A172 (cell line): Measurements from ENCODE around the gene PCDHA3. TPM values are rescaled to one million over a fixed set of nuclear protein-coding genes. Genes with fewer than 3 reads are reported as not detected.
A peak's percentile ranks its signal among the peaks of the same experiment; 100 is the strongest.
"Not testable (repeated sequence)": the region's sequence is repeated elsewhere in the genome, so short reads cannot be mapped to it uniquely, and the experiment has no call there.

Source experiments
- DNase-seq: peaks from one replicate; pipeline ENCODE4 v3.0.0-alpha.2; 2015; ENCODE audit warnings: low spot score
- total RNA-seq: library from RNA; depleted of rRNA; stranded (reverse); fragments of >200 nt; shearing (Covaris generic); gene quantifications from 2 replicates; pipeline ENCODE4 v1.2.3, GENCODE V29; 2014; rRNA removed

The PCDHA3 gene
- total RNA-seq, result 2.9 and 3.2 TPM in 2 replicates

DNA sequence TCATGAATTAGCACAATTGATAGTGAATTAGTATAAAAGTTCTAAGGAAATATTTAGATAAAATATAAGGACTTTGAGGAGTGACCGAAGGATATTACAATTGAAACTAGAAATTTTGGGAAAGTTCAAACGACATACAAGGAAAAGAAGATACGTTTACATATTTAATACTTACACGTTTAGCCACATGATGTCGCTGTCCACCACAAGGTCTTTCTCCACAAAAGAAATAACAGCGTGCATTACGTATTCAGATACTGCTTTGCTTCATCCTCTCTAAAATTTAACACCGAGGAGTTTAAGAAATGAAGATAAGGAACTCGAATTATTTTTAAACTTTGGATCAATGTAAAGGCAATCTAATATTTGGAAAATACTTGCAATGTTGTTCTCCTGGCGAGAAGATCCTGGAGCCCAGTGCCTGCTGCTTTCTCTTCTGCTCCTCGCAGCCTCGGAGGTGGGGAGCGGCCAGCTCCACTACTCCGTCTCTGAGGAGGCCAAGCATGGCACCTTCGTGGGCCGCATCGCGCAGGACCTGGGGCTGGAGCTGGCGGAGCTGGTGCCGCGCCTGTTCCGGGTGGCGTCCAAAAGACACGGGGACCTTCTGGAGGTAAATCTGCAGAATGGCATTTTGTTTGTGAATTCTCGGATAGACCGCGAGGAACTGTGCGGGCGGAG lies at the start of gene PCDHA3:
Gene PCDHA3, plus strand, starts transcription at position 242 of the 678 bp plus-strand sequence.
- DNase-seq, result peak; percentile 32

DNA sequence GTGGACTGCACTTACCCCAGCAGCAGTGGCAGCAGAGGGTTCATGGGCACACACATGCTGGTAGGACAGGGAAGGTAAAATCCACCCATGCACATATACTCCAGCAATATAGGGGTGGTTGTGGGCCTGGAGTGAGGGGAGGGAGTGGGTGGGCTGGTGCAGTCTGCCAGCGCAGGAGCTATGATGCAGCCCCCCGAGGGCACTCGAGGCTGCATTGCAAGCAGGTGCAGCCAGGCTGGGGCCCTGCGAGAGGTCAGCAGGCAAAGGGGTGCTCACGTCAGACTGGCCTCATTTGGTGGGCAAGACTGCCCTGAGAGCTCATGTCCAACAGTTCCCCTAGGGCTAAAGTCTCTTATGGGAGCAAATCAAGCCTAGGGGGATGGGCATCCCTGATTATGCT lies 47.3 kb upstream of the PCDHA3 start:
- DNase-seq, result no peak

DNA sequence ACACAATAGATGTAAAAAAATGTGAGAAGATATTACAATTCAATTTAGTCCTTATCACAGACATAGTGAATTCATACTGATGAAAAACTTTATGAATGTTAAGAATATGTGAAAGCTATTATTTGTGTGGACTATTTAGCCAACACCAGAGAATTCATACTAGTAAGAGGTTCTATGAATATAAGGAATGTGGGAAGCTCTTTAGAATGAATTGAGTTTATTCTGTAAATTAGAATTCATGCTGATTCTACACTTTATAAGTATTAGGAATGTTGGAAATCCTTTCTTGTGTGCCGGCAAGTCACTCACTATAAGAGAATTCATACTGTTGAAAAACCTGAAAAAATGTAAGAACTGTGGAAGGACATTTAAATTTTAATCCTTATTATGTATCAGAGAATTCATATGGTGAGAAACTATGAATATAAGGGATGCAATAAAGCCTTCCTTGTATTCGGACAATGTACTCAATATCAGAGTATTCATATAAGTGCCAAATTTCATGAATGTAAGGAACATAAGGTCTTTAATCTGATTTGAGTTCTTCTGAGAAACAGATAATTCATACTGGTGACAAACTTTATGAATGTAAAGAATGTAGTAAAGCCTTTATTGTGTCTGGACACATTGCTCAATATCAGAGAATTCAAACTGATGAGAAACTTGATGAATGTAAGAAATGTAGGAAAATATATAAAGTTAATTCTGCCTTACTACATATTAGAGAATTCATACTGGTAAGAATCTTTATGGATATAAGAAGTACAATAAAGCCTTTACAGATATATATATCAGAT lies 36.5 kb upstream of the PCDHA3 start:
- no peak for DNase-seq

DNA sequence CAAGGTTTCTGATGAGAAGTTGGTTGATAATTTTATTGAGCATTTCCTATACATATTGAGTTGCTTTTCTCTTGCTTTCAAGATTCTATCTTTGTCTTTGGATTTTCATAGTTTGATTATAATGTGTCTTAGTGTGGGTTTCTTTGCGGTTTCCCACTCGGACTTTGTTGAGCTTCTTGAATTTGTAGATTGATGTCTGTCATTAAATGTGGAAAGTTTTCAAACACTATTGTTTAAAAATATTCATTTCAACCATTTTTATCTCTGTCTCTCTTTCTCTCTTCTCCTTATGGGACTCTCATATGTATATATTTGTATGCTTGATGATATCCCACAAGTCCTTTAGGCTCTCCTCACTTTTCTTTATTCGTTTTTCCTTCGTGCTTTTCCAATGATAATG lies 33.4 kb upstream of the PCDHA3 start:
- no peak for DNase-seq

DNA sequence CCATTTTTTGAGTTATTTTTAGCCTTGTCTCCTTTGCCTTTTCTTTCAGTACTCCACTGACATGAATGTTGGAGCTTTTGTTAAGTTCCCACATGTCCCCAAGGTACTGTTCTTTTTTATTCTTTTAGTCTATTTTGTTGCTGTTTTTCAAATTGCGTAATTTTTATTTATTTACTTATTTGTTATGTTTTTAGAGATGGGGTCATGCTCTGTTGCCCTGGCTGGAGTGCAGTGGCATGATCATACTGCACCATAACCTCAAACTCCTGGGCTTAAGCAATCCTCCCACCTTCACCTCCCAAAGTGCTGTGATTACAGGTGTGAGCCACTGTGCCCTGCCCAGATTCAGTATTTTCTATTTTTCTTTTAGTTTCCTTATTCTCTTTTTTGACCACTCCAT lies 20.3 kb upstream of the PCDHA3 start:
- no peak for DNase-seq

DNA sequence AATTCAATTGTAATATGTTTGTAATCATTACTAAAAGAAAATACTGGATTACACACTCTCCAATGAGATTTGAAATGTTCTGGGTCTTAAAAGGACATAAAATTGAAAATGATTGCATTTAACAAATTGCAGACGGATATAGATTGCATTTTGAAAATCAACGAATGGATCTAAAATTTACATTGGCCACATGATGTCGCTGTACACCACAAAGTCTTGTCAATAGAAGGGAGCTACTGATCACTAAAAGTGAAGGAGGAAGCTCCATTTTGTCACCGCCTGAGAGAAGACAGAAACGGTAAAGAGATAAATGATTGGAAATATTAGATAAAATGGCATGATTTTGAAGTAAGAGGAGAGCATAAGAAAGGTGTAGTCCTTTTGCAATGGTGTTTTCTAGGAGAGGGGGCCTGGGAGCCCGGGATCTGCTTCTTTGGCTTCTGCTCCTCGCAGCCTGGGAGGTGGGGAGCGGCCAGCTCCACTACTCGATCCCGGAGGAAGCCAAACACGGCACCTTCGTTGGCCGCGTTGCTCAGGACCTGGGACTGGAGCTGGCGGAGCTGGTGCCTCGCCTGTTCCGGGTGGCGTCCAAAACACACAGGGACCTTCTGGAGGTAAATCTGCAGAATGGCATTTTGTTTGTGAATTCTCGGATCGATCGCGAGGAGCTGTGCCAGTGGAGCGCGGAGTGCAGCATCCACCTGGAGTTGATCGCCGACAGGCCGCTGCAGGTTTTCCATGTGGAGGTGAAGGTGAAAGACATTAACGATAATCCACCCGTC lies 14.8 kb upstream of the PCDHA3 start, which contains the start of gene PCDHA1:
Gene PCDHA1, plus strand, starts transcription at position 236 of the 782 bp plus-strand sequence.
- DNase-seq, result no peak

DNA sequence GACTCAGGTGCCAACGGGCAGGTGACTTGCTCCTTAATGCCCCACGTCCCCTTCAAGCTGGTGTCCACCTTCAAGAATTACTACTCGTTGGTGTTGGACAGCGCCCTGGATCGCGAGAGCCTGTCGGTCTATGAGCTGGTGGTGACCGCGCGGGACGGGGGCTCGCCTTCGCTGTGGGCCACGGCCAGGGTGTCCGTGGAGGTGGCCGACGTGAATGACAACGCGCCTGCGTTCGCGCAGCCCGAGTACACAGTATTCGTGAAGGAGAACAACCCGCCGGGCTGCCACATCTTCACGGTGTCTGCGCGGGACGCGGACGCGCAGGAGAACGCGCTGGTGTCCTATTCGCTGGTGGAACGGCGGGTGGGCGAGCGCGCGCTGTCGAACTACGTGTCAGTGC lies 13.4 kb upstream of the PCDHA3 start:
- DNase-seq, result not testable (repeated sequence)

DNA sequence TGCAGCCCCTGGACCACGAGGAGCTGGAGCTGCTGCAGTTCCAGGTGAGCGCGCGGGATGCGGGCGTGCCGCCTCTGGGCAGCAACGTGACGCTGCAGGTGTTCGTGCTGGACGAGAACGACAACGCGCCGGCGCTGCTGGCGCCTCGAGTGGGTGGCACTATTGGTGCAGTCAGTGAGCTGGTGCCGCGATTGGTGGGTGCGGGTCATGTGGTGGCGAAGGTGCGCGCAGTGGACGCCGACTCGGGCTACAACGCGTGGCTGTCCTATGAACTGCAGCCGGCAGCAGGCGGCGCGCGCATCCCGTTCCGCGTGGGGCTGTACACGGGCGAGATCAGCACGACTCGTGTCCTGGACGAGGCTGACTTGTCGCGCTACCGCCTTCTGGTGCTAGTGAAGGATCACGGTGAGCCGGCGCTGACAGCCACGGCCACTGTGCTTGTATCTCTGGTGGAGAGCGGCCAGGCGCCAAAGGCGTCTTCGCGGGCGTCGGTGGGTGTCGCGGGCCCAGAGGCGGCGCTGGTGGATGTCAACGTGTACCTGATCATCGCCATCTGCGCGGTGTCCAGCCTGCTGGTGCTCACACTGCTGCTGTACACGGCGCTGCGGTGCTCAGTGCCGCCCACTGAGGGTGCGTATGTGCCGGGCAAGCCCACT lies 12.9 kb upstream of the PCDHA3 start:
- DNase-seq, result not testable (repeated sequence)

DNA sequence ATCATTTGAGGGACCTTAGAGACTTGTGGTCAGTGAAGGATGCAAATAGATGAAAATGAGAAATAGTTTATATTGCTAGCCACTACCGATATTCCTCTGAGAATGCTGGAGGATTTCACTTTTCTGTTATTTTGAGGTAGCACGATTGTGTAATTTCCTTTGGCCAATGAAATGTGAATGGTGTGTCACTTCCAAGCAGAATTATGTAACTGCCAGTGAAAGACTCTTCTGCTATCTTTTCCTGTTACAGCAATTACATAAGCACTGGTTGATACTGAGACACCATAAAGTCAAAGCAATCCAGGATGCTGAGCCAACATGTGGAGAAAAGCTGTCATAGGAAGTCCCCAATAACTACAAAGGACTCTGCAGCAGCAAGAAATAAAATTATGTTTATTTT lies 9.8 kb upstream of the PCDHA3 start:
- no peak for DNase-seq

DNA sequence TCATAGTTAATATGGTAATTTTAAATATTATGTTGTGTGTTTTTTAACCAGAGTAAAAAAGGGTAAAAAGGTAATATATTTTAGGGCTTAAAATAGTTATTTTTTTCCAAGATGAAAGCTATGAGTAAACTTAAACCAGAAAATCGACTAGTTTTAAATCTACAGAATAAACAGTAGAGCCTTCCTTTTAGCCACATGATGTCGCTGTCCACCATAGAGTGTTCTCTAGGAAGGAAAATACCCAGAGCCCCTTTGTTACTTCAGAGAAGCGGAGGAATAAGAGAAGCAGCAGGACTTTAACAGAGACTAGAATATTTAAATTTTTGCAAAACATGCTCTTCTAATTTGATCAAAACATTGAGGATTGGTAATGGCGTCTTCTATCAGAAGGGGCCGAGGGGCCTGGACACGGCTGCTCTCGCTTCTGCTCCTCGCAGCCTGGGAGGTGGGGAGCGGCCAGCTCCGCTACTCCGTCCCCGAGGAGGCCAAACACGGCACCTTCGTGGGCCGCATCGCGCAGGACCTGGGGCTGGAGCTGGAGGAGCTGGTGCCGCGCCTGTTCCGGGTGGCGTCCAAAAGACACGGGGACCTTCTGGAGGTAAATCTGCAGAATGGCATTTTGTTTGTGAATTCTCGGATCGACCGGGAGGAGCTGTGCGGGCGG lies 6.1 kb upstream of the PCDHA3 start, which contains the start of gene PCDHA2:
Gene PCDHA2, plus strand, starts transcription at position 258 of the 664 bp plus-strand sequence.
- DNase-seq, result peak; percentile 54

DNA sequence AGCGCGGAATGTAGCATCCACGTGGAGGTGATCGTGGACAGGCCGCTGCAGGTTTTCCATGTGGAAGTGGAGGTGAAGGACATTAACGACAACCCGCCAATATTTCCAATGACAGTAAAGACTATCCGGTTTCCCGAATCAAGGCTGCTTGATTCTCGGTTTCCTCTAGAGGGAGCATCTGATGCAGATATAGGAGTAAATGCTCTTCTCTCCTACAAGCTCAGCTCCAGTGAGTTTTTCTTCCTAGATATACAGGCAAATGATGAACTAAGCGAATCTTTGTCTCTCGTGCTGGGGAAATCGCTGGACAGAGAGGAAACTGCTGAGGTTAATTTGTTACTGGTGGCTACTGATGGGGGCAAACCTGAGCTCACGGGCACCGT lies 5.6 kb upstream of the PCDHA3 start:
- DNase-seq, result peak; percentile 62

DNA sequence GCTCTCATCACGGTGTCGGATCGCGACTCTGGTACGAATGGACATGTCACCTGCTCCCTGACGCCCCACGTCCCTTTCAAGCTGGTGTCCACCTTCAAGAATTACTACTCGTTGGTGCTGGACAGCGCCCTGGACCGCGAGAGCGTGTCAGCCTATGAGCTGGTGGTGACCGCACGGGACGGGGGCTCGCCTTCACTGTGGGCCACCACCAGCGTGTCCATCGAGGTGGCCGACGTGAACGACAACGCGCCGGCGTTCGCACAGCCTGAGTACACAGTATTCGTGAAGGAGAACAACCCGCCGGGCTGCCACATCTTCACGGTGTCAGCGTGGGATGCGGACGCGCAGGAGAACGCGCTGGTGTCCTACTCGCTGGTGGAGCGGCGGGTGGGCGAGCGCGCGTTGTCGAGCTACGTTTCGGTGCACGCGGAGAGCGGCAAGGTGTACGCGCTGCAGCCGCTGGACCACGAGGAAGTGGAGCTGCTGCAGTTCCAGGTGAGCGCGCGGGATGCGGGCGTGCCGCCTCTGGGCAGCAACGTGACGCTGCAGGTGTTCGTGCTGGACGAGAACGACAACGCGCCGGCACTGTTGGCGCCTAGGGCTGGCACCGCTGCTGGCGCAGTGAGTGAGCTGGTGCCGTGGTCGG lies 4.7 kb upstream of the PCDHA3 start:
- DNase-seq, result not testable (repeated sequence)

DNA sequence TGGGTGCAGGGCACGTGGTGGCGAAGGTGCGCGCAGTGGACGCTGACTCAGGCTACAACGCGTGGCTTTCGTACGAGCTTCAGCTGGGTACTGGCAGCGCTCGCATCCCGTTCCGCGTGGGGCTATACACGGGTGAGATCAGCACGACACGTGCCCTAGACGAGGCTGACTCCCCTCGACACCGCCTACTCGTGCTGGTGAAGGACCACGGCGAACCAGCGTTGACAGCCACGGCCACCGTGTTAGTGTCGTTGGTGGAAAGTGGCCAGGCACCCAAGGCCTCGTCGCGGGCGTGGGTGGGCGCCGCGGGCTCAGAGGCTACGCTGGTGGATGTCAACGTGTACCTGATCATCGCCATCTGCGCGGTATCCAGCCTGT lies 4.2 kb upstream of the PCDHA3 start:
- DNase-seq, result no peak

DNA sequence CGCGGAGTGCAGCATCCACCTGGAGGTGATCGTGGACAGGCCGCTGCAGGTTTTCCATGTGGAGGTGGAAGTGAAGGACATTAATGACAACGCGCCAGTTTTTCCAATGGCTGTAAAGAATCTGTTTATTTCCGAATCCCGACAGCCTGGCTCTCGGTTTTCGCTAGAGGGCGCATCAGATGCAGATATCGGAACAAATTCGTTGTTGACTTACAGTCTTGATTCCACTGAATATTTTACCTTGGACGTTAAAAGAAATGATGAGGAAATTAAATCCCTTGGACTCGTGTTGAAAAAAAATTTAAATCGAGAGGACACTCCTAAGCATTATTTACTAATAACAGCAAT lies 611 bp downstream of the PCDHA3 start:
- peak; percentile 31 for DNase-seq

DNA sequence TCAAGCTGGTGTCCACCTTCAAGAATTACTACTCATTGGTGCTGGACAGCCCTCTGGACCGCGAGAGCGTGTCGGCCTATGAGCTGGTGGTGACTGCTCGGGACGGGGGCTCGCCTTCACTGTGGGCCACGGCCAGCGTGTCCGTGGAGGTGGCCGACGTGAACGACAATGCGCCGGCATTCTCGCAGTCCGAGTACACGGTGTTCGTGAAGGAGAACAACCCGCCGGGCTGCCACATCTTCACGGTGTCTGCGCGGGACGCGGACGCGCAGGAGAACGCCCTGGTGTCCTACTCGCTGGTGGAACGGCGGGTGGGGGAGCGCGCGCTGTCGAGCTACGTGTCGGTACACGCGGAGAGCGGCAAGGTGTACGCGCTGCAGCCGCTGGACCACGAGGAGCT lies 1.5 kb downstream of the PCDHA3 start:
- not testable (repeated sequence) for DNase-seq

DNA sequence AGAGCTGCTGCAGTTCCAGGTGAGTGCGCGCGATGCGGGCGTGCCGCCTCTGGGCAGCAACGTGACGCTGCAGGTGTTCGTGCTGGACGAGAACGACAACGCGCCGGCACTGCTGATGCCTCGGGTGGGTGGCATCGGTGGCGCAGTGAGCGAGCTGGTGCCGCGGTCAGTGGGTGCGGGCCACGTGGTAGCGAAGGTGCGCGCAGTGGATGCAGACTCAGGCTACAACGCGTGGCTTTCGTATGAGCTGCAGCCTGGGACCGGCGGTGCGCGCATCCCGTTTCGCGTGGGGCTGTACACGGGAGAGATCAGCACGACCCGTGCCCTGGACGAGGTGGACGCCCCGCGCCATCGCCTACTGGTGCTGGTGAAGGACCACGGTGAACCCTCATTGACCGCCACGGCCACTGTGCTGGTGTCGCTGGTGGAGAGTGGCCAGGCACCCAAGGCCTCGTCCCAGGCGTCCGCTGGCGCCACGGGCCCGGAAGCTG lies 2.0 kb downstream of the PCDHA3 start:
- DNase-seq, result no peak

DNA sequence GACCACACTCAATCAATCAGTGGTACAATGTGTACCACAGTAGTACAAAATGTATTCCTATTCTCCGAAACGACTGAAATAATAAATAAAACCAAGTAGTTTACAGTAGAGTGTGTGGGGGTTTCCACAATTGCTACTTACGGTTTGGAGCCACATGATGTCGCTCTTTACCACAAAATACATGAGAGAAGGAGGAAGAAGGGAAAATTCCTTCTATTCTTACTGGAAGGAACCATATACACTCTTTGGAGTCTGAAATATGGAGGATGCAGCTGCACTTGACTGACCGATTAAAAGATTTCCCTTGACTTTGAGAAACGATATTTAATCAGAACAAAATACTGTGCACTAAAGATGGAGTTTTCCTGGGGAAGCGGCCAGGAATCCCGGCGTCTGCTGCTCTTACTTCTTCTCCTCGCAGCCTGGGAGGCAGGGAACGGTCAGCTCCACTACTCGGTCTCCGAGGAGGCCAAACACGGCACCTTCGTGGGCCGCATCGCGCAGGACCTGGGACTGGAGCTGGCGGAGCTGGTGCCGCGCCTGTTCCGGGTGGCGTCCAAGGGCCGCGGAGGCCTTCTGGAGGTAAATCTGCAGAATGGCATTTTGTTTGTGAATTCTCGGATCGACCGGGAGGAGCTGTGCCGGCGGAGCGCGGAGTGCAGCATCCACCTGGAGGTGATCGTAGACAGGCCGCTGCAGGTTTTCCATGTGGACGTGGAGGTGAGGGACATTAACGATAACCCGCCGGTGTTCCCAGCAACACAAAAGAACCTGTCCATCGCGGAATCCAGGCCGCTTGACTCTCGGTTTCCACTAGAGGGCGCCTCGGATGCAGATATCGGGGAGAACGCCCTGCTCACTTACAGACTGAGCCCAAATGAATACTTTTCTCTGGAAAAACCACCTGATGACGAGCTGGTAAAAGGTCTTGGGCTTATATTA lies 6.2 kb downstream of the PCDHA3 start, which contains the start of gene PCDHA4:
Gene PCDHA4, plus strand, starts transcription at position 235 of the 942 bp plus-strand sequence.
- peak; percentile 42 for DNase-seq

DNA sequence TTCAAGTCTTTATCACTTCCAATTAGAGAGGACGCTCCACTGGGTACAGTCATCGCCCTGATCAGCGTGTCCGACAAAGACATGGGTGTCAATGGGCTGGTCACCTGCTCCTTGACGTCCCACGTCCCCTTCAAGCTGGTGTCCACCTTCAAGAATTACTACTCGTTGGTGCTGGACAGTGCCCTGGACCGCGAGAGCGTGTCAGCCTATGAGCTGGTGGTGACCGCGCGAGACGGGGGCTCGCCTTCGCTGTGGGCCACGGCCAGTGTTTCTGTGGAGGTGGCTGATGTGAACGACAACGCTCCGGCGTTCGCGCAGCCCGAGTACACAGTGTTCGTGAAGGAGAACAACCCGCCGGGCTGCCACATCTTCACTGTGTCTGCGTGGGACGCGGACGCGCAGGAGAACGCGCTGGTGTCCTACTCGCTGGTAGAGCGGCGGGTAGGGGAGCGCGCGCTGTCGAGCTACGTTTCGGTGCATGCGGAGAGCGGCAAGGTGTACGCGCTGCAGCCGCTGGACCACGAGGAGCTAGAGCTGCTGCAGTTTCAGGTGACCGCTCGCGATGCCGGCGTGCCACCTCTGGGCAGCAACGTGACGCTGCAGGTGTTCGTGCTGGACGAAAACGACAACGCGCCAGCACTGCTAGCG lies 7.5 kb downstream of the PCDHA3 start:
- not testable (repeated sequence) for DNase-seq

DNA sequence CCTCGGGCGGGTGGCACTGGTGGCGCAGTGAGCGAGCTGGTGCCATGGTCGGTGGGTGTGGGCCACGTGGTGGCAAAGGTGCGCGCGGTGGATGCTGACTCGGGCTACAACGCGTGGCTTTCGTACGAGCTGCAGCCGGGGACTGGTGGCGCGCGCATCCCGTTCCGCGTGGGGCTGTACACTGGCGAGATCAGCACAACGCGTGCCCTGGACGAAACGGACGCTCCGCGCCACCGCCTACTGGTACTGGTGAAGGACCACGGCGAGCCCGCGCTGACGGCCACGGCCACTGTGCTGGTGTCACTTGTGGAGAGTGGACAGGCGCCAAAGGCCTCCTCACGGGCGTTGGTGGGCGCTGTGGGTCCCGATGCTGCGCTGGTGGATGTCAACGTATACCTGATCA lies 8.0 kb downstream of the PCDHA3 start:
- DNase-seq, result no peak
